Upper lobe of right lung (tissue), 1 donor: Measurements from ENCODE around the gene ADCY7. TPM values are rescaled to one million over a fixed set of nuclear protein-coding genes. Genes with fewer than 3 reads are reported as not detected.

Source experiments
- ATAC-seq: fragments of 200-7000 bp; cut with Tn5 transposase; one replicate; pipeline ENCODE4 v1.9.1; 2020; ENCODE audit warnings: mild to moderate bottlenecking, moderate library complexity
- DNase-seq: peaks from one replicate; pipeline ENCODE4 v3.0.0-alpha.2; 2020
- H3K27ac ChIP-seq: fragments of 200-600 bp; one replicate; pipeline ENCODE4 v1.8.0; 2022
- H3K27me3 ChIP-seq: fragments of 200-600 bp; one replicate; pipeline ENCODE4 v1.8.0; 2022; ENCODE audit warnings: mild to moderate bottlenecking
- H3K36me3 ChIP-seq: fragments of 200-600 bp; one replicate; pipeline ENCODE4 v1.8.0; 2022
- H3K4me1 ChIP-seq: fragments of 200-600 bp; one replicate; pipeline ENCODE4 v1.8.0; 2022
- H3K4me3 ChIP-seq: fragments of 200-600 bp; one replicate; pipeline ENCODE4 v1.8.0; 2022; ENCODE audit warnings: mild to moderate bottlenecking
- H3K9me3 ChIP-seq: fragments of 200-600 bp; one replicate; pipeline ENCODE4 v1.8.0; 2022
- intact Hi-C: fragments of 100-400 bp; cut with DNase I; formaldehyde crosslinking; loops from one replicate; pipeline ENCODE4 v1.11.0; 2022
- total RNA-seq: library from RNA; stranded (reverse); fragmentation: NEBNext Ultra II Directional; extraction: Animal tissue kit (Norgen Biotek cat#: 25700); gene quantifications from one replicate; pipeline ENCODE4 v1.2.1, GENCODE V29; 2021
- TF ChIP-seq, protein P1 (sequence below): fragments of 200-600 bp; IDR thresholded peaks from one replicate; pipeline ENCODE4 v1.8.0; 2022; ENCODE audit warnings: antibody characterized with exemption
- donor health status: DM: no; HTN: yes; CAD: no; lungs with severe emphysema.

The ADCY7 gene
- total RNA-seq, 1 donor from 2014 or later = 88.1 TPM

GRCh38 chr16:50296807-50297206, 30.5 kb downstream of the ADCY7 start:
- H3K4me1 ChIP-seq = peaks cover 9% of the 10 kb centered on the region
- intact Hi-C loops = no loop called here
- H3K36me3 ChIP-seq = peaks cover 62% of the 10 kb centered on the region
- TF ChIP-seq, protein P1, sequence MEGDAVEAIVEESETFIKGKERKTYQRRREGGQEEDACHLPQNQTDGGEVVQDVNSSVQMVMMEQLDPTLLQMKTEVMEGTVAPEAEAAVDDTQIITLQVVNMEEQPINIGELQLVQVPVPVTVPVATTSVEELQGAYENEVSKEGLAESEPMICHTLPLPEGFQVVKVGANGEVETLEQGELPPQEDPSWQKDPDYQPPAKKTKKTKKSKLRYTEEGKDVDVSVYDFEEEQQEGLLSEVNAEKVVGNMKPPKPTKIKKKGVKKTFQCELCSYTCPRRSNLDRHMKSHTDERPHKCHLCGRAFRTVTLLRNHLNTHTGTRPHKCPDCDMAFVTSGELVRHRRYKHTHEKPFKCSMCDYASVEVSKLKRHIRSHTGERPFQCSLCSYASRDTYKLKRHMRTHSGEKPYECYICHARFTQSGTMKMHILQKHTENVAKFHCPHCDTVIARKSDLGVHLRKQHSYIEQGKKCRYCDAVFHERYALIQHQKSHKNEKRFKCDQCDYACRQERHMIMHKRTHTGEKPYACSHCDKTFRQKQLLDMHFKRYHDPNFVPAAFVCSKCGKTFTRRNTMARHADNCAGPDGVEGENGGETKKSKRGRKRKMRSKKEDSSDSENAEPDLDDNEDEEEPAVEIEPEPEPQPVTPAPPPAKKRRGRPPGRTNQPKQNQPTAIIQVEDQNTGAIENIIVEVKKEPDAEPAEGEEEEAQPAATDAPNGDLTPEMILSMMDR = no peak
- no peak overlapping the region for H3K27ac ChIP-seq
- H3K27me3 ChIP-seq = no peaks in the 10 kb centered on the region
- no peak overlapping the region for H3K4me3 ChIP-seq
- no peaks in the 10 kb centered on the region for H3K9me3 ChIP-seq
- ATAC-seq (no peak), DNase-seq (peak; percentile 35)

- Histone ChIP-seq H3K4me3 (no peak overlapping the region), H3K27ac (no peak overlapping the region), H3K27me3 (no peaks in the 10 kb centered on the region), H3K9me3 (no peaks in the 10 kb centered on the region), H3K4me1 (peaks cover 13% of the 10 kb centered on the region), H3K36me3 (peaks cover 58% of the 10 kb centered on the region)
- TF ChIP-seq, protein P1 = no peak
- intact Hi-C loops = no loop called here
- ATAC-seq = no peak
- peak; percentile 48 for DNase-seq
Observed at GRCh38 chr16:50297301-50298074, 31.1 kb downstream of the ADCY7 start.

DNA sequence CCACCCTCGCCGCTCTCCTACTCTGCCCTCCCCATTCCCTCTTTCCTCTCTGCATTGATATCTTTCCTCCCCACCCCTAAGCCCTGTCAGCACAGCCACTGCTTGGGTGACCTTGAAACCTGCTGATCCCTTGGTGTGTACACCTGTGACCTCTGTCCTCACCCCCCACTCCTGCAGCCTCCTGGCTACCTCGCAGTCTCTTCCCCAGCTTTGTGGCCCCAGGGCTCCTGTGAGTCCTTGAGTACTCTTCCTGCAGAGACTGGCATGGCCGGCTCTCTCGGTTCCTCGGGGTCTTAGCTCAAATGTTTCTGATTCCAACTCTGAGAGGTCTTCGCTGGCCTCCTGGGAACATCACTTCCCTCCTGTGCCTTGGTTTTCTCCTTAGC, 31.7 kb downstream of the ADCY7 start:
- ATAC-seq = no peak
- intact Hi-C loops = no loop called here
- no peaks in the 10 kb centered on the region for H3K27me3 ChIP-seq
- no peaks in the 10 kb centered on the region for H3K9me3 ChIP-seq
- no peak overlapping the region for H3K27ac ChIP-seq
- peaks cover 52% of the 10 kb centered on the region for H3K36me3 ChIP-seq
- TF ChIP-seq, protein P1 = no peak
- H3K4me1 ChIP-seq = peaks cover 13% of the 10 kb centered on the region
- peak; percentile 20 for DNase-seq
- H3K4me3 ChIP-seq = no peak overlapping the region

DNA sequence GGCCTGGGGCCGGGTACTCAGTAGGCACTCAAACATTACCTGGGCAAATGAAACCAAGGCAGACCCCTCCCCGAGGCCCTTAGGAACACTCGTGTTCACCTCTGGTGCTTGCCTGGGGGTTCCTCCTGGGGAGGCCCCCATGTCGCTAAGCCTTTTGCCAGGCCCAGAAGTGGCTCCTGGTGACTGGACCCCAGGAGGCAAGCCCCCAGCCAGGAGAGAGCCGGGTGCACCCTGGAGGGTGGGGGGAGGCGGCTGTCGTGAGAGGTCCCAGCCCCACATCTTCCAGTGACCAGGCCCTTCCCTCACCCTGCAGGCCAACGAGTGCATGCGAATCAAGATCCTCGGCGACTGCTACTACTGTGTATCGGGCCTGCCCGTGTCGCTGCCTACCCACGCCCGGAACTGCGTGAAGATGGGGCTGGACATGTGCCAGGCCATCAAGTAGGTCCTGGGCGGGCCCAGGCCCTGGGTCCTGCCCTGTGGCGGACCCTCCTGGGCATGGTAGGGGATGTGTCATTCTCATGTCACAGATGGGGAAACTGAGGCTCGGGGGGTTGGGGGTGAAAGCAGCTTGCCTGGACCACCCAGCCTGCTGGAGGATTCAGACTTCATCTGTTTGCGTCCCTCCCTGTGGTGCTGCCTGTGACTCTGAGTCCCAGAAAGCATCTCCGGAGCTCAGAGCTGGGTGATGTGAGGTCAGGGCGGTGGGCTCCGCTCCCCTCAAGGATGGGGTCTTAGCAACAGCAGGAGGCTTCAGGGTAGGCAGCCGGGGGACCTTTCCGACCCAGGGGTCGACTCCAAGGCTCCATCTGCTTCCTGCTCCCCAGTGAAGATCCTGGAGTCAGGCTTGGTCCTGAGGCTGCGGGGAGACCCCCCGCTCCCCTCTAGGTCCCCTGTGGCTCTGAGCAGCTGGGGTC, 32.5 kb downstream of the ADCY7 start:
- peaks cover 44% of the 10 kb centered on the region for H3K36me3 ChIP-seq

DNA sequence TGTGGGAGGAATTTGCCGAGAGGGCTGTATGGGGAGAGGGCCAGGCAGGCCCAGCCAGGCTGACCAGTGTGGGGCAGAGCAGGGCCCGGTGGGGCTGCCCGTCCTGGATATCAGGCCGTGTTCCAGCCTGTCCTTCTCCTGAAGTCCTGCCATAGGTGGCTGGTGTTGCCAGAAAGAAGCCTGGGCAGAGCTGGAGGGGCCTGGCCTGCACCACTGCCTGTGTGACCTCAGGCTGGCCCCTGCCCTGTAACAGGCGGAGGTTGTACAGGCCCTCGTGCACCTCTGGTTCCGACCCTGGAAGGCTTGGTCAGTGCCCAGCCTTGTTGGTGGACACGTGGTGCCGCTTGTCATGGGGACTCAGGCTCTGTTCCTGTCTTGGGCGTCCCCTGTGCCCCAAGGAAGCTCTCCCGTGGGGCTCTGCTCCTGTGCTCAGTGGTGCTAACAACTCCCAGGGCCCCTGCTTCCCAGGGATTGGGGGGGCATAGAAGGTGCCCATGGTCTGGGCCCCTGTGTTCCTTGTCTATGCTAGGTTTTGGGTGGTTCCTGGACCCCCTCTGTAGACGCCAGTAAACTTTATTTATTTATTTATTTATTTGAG, 33.3 kb downstream of the ADCY7 start:
- no peaks in the 10 kb centered on the region for H3K27me3 ChIP-seq
- H3K36me3 ChIP-seq = peaks cover 44% of the 10 kb centered on the region
- H3K4me1 ChIP-seq = peaks cover 17% of the 10 kb centered on the region
- TF ChIP-seq, protein P1 = no peak
- no peaks in the 10 kb centered on the region for H3K9me3 ChIP-seq
- no peak overlapping the region for H3K27ac ChIP-seq
- ATAC-seq (no peak), DNase-seq (peak; percentile 53)
- intact Hi-C loops = no loop called here
- no peak overlapping the region for H3K4me3 ChIP-seq

More for the DNA sequence above, 32.5 kb downstream of the ADCY7 start:
- DNase-seq (peak; percentile 55), ATAC-seq (no peak)
- TF ChIP-seq, protein P1 = no peak
- no peak overlapping the region for H3K4me3 ChIP-seq
- H3K9me3 ChIP-seq = no peaks in the 10 kb centered on the region
- H3K4me1 ChIP-seq = peaks cover 17% of the 10 kb centered on the region
- intact Hi-C loops = no loop called here
- H3K27me3 ChIP-seq = no peaks in the 10 kb centered on the region
- no peak overlapping the region for H3K27ac ChIP-seq
